NCI-H2227 (cell line): ENCODE data around the gene TBC1D9B.
A peak's percentile ranks its signal among the peaks of the same experiment; 100 is the strongest.

Experiments used
- DNase-seq: peaks from one replicate; lab custom pipeline; 2025; ENCODE audit not compliant: unreplicated experiment; lab: John Stamatoyannopoulos, UW

TBC1D9B gene

DNA sequence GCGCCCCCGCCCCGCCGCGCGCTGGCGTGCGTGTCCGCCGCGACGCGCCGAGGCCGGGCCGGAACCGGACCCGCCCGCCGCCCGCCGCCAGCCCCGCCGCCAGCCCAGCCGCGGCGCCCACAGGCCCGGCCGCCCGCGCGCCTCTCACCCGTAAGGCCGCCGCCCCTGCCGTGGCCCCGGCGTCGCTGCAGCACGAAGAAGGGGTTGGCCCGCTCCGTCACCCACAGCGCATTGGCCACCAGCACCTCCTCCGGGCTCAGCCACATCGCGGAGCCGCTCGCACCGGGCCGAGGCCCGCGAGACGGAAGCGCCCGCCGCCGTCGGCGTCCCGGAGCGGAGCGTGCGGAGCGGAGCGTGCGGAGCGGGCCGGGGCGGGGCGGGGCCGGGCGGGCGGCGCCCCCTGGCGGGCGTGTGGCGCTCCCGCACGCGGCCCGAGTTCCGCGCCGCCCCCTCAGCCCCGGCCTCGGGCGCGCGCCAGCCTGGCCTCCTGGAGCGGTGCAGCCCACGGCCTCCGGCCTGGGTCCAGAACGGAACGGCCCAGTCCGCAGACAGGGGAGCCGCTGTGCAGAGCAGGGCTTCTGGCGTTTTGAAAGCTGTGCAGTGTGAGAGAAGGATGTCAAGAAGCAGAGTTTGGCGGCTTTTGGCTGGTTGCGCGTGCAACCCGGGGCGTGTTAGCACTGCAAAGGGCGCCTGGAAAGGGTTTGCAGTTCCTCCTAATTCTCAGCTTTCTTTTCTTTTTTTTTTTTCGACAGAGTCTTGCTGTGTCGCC lies at the start of gene TBC1D9B:
TBC1D9B (minus strand) TSS at position 342 of the 769 bp plus-strand sequence; CDS start at position 266, 76 bp downstream.
- DNase-seq = peak; percentile 71

DNA sequence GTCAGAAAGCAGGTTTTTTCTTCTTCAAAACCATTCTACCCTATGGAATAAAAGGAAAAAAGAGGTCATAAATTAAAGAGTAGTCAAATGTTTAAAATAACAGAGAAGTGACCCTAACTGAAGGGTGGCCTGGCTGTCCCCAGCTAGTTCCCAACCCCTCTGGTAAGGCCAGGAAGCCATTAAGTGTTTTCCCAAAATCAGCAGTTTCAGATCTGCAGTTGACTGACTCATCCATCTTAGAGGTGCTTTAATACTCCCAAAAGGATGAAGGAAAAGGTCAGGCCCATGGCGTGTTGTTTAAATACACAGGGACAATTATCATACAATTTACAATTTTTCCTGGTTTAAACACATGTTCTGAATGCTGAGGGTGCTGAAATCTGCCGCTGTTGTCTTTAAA lies 47.9 kb upstream of the TBC1D9B start:
- no peak for DNase-seq

DNA sequence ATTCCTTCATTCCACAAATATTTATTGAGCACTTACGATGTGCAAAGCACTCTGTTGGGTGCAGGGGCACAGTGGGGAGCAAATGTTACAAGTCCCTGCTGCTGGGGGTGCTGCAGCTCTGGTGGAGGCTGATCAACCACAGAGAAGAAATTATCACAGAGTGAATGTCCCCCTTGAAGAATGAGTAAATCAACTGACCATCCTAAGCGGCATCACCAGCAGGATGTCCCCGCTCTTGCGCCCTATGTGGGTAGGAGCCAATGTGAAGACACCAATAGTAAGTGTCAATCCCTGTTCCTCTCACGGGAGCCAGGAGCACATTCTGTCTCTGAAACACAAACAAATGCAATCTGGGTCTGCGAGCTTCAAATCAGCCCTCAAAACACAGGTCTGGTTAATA lies 47.4 kb upstream of the TBC1D9B start:
- no peak for DNase-seq

DNA sequence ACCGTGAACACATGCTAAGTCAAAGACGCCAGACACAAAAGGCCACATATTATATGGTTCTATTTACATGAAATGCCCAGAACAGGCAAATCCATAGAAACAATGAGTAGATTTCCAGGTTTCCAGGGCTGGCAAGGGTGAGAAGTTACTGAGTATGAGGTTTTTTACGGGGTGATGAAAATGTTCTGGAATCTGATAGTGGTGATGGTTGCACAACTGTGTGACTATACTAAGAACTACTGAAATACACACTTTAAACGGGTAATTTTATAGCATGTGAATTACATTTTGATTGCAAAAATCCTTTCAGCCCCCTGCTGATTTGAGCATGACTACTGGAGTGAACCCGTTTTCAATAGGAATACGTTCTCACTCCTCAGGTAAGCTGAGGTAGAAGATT lies 46.7 kb upstream of the TBC1D9B start:
- DNase-seq = no peak

DNA sequence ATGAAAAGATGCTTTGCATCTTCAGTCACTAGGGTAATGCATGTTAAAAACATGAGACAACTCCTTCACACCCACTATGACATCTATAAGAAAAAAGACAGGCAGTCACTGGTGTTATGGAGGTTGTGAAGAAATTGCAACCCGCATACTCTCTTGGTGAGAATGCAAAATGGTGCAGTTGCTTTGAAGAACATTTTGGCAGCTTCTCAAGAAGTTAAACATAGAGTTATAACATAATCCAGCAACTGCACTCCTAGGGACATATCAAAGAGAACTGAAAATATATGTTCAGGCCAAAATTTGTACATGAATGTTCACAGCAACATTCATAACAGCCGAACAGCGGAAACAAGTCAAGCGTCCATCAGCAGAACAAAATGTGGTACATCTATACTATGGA lies 46.3 kb upstream of the TBC1D9B start:
- DNase-seq = no peak

DNA sequence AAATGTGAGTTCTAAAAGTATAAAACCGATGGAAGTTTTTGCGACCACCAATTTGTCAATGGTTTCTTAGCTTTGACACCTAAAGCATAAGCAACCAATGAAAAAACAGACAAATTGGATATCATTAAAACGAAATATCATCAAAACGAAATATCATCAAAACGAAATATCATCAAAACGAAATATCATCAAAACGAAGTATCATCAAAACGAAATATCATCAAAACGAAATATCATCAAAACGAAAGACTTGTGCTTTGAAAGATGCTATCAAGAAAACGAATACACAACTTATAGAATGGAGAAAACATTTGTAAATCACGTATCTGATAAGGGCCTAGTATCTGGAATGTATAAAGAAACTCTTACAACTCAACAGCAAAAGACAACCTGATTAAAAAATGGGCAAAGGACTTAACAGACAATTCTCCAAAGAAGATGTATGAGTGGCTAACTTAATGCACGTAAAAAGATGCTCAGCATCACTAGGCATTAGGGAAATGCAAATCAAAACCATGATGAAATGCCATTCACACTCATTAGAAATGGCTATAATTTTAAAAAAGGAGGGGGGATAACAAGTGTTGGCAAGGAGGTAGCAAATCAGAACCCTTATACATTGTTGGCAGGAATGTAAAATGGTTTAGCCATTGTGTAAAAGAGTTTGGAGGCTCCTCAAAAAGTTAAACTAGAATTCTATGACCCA lies 29.4 kb upstream of the TBC1D9B start:
- DNase-seq = no peak

DNA sequence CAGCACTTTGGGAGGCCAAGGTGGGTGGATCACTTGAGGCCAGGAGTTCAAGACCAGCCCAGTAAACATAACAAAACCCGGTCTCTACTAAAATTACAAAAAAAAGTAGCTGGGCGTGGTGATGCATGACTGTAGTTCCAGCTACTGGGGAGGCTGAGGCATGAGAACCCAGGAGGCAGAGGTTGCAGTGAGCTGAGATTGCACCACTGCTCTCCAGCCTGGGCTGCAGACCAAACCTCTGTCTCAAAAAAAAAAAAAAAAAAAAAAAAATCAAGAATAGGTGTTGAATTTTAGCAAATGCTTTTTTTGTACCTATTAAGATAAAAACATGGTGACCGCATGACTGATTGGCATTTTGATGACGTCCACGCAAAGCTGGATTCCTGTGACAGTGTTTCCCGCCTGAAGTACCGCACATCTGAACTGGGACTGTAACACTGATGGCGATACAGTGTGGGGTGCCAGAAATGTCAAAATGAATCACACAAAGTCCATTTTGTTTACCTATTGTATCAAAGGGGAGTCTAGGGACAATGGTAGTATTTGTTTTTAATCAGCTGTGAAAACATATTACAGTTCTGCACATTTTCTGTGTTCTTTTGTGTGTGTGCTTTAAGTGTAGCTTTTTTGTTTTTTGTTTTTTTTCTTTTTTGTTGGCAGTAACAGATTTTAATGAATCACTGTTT lies 23.2 kb upstream of the TBC1D9B start:
- DNase-seq = no peak

DNA sequence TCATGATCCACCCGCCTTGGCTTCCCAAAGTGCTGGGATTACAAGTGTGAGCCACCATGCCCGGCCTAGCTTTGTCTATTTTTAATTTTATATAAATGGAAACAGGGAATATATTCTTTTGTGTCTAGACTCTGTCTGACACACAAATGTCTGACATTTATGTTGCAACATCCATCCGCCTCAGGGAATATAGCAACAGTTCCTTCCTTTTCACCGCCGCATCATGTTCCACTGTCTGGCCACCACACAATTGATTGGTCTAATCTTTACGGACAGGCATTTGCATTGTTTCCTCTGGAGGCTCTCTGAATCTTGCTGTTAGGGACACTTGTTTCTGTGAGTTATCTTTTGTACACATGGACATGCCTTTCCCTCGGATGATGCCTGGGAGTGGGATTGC lies 20.1 kb upstream of the TBC1D9B start:
- no peak for DNase-seq

DNA sequence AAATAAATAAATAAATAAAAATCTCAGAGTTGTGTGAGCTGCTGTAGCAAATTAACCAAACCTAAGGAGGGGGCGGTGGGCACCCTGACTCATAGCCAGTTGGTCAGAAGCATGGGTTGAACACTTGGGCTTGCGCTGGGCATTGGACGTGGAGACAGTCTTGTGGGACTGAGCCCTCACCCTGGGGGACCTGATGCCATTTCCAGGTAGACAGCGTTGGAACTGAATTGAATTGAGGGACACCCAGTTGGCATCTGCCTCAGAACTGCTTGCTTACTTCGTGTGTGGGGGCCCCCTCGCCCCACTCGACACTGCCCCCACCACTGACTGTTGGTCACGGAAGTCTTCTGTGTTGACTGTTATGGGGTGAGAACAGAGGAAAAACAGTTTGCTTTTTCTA lies 19.0 kb upstream of the TBC1D9B start:
- no peak for DNase-seq

DNA sequence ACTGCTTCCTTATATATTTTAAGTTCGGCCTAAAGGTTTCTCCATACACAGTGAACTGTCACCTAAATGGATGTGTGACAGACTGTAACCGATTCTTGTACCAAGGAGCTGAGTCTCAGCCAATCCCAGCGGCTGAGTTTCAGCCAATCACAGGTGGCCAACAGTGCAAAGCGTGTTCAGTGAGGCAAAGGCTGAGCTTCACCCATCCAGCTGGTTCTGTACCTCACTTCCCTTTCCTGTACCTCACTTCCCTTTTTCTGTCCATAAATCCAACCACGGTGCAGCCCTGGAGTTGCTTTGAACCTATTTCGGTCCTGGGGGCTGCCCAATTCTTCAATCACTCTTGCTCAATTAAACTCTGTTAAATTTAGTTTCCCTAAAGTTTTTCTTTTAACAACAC lies 15.7 kb upstream of the TBC1D9B start:
- DNase-seq = no peak

DNA sequence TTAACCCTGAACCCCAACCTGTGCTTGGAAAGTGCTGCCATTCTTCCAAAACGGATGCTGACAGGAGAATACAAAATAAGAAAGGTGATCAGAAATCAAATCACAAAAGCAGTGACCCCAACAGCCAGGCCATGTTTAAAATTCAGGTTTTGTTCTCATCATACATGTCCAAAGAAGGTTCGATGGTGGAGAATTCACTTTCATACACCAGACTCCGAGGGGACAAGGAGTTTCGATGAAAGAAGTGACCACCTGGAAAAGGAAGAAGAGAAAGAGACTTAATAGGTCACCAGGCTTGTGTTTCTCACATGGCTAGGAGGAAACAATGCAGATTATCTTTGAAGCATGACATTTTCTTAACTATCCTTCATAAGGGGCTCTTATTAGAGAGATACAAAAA lies 12.5 kb upstream of the TBC1D9B start:
- no peak for DNase-seq

DNA sequence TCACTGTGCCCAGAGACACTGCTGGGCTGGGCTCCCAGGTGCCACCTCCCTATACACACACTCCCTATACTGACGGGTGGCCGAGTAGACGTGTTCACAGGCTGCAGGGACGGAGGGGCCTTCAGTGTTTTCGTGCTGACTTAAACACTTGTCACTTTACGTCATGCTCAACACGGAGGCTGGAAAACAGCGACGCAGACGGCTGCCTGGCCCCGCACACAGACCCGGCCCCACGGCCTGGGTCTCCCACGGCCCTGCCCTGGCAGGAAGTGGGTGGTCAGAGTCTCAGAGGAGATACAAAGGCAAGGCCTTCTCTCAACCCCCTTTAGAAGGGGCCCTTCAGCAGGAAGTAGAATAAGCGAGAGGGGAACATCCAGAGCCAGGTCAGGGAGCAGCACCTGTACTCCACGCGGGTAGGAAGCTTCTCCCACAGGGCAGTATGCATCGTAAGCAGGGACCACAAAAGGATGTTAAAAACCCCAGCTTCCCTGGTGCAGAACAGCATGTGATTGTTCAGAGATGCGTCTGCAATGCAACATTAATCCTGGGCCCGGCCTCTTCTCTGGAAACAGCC lies 11.9 kb upstream of the TBC1D9B start:
- no peak for DNase-seq

DNA sequence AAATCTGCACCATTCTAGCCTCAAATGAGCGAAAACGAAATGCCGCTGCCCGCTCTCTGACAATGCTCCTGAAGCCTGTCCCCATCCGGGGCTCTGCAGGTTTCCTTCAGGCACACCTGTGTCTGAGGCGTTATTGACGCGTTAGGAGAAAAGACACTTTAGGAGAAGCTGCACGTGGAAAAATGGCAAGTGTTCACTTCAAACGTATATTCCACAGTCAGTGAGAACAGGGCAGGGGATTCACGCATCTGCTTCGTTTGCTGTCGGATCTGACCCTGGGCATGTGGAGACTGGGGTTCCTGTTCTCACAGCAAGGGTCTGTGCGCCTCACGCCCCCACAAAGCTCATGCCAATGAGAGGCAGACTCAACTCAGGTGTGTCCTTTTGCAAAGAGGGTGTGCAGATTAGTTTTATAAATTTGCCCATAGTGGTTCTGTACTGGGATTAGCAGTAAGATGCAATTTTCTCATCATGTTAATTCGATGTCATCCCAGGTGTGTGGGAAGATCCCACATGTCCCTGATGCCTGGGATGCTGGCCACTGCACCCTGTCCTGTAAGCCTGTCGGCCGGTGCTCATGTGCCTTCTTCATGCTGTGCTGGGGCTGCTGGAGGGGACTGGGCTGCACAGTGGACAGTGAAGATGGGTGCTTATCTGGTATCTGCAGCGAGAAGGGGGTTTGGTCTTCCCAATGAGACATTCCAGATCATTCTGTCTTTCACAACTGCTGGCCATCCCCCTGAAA lies 11.2 kb upstream of the TBC1D9B start:
- no peak for DNase-seq

DNA sequence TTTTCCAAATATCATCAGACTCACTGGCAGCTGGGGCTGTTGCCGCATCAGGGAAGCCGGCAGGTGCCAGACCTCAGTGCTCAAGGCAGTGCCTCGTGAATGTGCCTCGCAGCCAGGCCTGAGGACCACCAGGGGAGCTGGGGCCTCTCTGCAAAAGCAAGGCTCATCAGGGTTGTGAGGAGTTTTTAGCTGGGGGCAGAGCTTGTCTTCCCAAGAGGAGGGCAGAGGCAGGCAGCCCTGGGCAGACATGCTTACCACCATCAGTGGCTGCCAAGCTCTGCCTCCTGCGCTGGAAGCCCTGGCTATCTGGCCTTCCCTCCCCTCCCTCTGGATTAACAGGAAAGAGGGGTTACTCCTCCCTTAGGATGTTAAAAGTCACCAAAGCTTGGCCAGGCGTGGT lies 8.8 kb upstream of the TBC1D9B start:
- DNase-seq = no peak

DNA sequence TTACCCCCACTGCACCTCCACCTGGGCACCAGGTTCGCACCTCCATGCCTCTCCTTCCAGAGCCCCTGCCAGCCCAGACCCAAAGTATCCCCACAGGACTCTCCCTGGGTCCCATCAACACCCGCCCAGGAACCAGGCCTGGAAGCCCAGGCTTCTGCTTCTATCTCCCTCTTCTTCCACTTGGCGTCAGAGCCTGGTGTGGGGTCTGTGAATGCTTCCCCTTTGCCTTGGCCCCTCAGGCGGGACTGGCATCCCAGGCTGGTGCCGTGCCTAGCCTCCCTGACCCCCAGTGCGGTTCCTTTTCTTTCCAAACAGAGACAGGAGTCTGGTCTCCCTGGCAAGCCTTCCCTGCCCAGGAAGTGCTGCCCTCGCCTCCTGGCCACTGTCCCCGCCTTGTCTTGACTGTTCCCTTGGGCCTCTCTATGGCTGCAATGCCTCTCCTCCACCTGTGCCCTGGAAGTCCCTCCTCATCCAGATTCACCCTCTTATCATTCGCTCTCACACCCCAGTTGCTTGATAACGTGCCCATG lies 7.8 kb upstream of the TBC1D9B start:
- DNase-seq = no peak

DNA sequence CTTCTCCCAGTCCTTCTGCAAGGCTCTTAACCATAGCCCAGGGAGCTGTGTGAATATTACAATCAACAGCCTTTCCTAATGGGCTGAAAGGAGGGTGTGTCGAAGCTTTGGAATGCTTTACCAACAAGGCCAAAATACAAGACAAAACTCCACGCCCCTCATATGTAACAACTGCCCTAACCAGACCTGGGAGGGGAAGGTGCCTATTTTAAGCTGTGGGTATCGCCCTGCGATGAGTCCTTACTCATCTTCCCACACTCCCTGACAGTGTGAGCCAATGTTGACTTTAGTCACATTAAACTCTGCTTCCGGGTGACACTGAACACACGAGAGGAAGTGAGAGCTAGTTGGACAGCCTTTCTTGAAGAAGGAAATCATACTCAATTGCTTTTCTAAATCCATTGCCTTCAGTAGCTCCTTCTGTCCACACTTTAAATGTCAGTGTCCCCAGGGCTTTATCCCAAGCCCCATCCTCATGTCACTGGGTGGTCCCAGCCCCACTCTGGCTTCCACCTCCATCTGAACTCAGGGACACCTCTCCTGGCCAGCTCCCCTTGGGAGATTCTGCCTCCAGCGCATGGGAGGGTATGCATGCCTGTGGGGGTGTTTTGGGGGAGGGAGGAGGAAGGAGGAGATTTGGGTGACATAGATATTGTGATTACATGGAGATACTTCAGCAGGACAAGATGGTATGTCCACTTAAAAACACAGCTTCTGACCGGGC lies 6.5 kb upstream of the TBC1D9B start:
- DNase-seq = no peak

DNA sequence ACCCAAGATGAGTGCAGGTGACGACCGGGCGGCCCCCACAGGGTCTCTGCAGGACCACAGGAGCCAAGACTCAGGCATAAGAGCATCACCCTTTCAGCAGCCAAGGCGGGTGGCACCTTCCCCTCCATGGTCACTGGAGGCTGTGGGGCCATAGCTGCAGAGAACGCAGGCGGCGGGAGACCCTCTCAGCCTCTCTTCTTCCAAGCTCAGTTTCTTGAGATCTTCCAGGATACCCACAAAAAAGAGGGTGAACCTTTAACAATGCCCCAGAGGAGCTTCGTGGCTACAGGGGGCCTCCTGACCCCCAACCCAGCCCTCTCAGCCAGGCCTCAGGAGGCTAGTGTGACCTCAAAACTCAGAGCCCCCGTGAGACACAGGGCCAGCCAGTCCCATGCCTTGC lies 5.8 kb upstream of the TBC1D9B start:
- DNase-seq = no peak

DNA sequence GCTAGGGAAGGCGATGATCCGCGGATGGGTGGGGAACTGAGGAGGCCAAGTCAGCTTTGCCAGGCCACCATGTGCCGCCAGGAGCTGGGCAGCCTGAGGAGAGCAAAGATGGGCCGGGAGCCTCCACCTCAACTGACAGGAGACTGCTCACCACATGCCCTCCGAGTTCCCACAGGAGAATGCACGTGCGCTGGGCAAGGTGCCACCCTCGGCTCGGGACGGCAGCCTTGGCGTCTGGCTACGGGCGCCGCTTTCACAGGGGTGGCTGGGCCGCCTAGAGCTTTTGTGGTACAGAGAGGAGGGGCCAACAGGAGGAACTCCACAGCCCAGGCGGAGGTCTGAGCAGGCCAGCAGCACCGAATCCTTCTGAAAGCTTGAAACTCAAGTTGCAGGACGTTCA lies 5.3 kb upstream of the TBC1D9B start:
- DNase-seq = no peak

DNA sequence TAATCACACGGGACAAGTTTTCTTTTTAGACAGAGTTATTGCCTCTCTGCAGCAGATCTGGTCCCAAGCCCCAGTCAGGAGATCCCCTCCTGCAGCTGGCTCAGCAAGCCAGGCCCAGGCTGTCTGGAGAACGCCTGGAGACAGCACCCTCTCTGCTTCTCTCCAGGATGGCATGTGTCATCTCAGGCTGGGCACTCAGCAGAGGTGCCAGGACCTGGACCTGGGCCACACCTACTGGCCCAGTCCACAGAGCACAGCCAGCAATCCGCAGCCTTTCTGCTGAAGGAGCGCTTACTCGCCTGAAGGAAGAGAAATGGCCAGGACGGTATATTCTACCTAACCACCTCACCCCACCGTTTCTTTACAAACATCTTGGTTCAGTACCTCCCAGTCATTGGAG lies 4.7 kb upstream of the TBC1D9B start:
- no peak for DNase-seq

DNA sequence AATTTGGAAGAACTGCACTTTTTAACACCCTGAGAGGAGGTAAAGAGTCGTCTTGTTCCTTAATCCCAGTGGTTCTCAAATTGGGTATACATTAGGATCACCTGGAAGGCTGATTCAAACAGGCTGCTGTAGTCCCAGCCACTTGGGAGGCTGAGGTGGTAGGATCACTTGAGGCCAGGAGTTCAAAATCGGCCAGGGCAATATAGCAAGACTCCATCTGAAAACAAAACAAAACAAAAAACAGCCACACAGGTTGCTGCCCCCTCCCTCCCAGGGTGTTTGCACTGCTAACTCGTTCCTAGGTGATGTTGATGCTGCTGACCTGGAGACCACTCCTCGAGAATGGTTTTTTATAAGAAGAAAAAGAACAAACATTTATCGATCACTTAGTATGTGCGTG lies 1.5 kb upstream of the TBC1D9B start:
- no peak for DNase-seq
